ENCODE results near the gene TTLL11.

The TTLL11 gene

GRCh38 chr9:122029898-122030297 lies 63.2 kb downstream of the TTLL11 start:
- H3K27me3 ChIP-seq (replicated peaks in 2 of 5; ENCODE audit: control insufficient read depth in 4 of 5, insufficient read depth in 5 of 5, low read length in 4 of 5): no peaks in the 10 kb centered on the region
- H3K4me3 ChIP-seq (ENCODE audit: control insufficient read depth in 1 of 7, extremely low read depth in 1 of 7, insufficient read depth in 4 of 7, low read depth in 2 of 7, low read length in 6 of 7): no peak overlapping the region
- DNase-seq: peak in 1 of 3 donors; percentile 5
- peaks cover 0 to 10% (median 5%) of the 10 kb centered on the region in 4 experiments for H3K36me3 ChIP-seq (ENCODE audit: control insufficient read depth in 4 of 4, insufficient read depth in 4 of 4, low read length in 3 of 4)
- H3K9me3 ChIP-seq (ENCODE audit: control extremely low read depth in 1 of 5, control insufficient read depth in 4 of 5, insufficient read depth in 2 of 5, low read depth in 1 of 5, low read length in 4 of 5): peaks cover 0 to 1% (median 0%) of the 10 kb centered on the region in 5 experiments
- ChIA-PET POLR2A (no interaction called here), CTCF (no interaction called here)
- 100% methylated on average over 2 of the region's 3 CpGs for WGBS (ENCODE audit: insufficient coverage)
- H3K27ac ChIP-seq (ENCODE audit: insufficient read depth in 1 of 2, low read depth in 1 of 2, low read length in 2 of 2, poor library complexity in 1 of 2, severe bottlenecking in 2 of 2): no peak overlapping the region
- H3K4me1 ChIP-seq (ENCODE audit: control extremely low read depth in 1 of 4, control insufficient read depth in 4 of 4, insufficient read depth in 4 of 4, low read length in 3 of 4): no peaks in the 10 kb centered on the region

DNA sequence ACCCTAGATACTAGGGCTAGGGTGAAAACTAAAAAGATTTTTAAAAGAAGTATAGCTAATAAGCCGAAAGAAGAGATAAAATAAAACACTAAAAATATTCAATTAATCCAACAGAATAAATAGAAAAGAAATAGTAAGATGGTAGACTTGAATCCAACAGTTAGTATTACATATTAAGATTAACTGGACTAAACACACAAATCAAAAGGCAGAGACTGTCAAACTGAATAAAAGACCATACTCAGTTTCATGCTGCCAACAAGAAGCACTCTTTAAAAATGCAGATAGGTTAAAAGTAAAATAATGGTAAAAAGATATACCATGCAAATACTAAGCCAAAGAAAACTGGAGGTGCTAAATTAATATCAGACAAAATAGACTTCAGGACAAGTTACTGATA lies 65.0 kb downstream of the TTLL11 start:
- Histone ChIP-seq H3K27me3 (replicated peaks in 2 of 5; ENCODE audit: control insufficient read depth in 4 of 5, insufficient read depth in 5 of 5, low read length in 4 of 5) (no peaks in the 10 kb centered on the region), H3K9me3 (ENCODE audit: control extremely low read depth in 1 of 5, control insufficient read depth in 4 of 5, insufficient read depth in 2 of 5, low read depth in 1 of 5, low read length in 4 of 5) (peaks cover 0 to 3% (median 0%) of the 10 kb centered on the region in 5 experiments), H3K4me1 (ENCODE audit: control extremely low read depth in 1 of 4, control insufficient read depth in 4 of 4, insufficient read depth in 4 of 4, low read length in 3 of 4) (no peaks in the 10 kb centered on the region), H3K4me3 (ENCODE audit: control insufficient read depth in 1 of 7, extremely low read depth in 1 of 7, insufficient read depth in 4 of 7, low read depth in 2 of 7, low read length in 6 of 7) (no peak overlapping the region), H3K27ac (ENCODE audit: insufficient read depth in 1 of 2, low read depth in 1 of 2, low read length in 2 of 2, poor library complexity in 1 of 2, severe bottlenecking in 2 of 2) (no peak overlapping the region), H3K36me3 (ENCODE audit: control insufficient read depth in 4 of 4, insufficient read depth in 4 of 4, low read length in 3 of 4) (peaks cover 0 to 8% (median 4%) of the 10 kb centered on the region in 4 experiments)
- WGBS (ENCODE audit: insufficient coverage): no CpG with 5 or more reads among the region's 1 CpG
- no peak for DNase-seq
- CTCF ChIA-PET: no interaction called here
- POLR2A ChIA-PET: no interaction called here

DNA sequence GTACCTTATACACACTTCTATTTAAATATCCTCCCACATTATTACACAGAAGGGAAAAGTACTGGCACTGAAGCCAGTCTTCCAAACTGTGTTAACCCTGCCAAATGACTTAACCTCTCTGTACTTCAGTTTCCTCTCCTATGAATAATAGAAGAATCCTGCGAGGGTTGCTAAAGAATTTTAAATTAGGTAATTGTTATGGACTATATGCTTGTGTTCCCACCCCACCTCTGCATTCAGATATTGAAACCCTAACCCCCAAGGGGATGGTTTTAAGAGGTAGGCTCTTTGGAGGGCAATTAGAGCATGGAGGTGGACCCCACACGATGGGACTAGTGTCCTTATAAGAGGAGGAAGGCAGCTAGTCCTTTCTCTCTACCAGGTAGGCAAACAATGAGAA lies 72.7 kb downstream of the TTLL11 start:
- no peak overlapping the region for H3K27ac ChIP-seq (ENCODE audit: insufficient read depth in 1 of 2, low read depth in 1 of 2, low read length in 2 of 2, poor library complexity in 1 of 2, severe bottlenecking in 2 of 2)
- CTCF ChIA-PET: no interaction called here
- H3K27me3 ChIP-seq (replicated peaks in 2 of 5; ENCODE audit: control insufficient read depth in 4 of 5, insufficient read depth in 5 of 5, low read length in 4 of 5): no peaks in the 10 kb centered on the region
- DNase-seq: no peak
- WGBS (ENCODE audit: insufficient coverage): 100% methylated on average over 1 of the region's 2 CpGs
- POLR2A ChIA-PET: no interaction called here
- H3K4me1 ChIP-seq (ENCODE audit: control extremely low read depth in 1 of 4, control insufficient read depth in 4 of 4, insufficient read depth in 4 of 4, low read length in 3 of 4): peaks cover 0 to 2% (median 1%) of the 10 kb centered on the region in 4 experiments
- H3K36me3 ChIP-seq (ENCODE audit: control insufficient read depth in 4 of 4, insufficient read depth in 4 of 4, low read length in 3 of 4): peaks cover 0 to 1% (median under 1%) of the 10 kb centered on the region in 4 experiments
- H3K4me3 ChIP-seq (ENCODE audit: control insufficient read depth in 1 of 7, extremely low read depth in 1 of 7, insufficient read depth in 4 of 7, low read depth in 2 of 7, low read length in 6 of 7): no peak overlapping the region
- H3K9me3 ChIP-seq (ENCODE audit: control extremely low read depth in 1 of 5, control insufficient read depth in 4 of 5, insufficient read depth in 2 of 5, low read depth in 1 of 5, low read length in 4 of 5): peaks cover 0 to 3% (median 0%) of the 10 kb centered on the region in 5 experiments

DNA sequence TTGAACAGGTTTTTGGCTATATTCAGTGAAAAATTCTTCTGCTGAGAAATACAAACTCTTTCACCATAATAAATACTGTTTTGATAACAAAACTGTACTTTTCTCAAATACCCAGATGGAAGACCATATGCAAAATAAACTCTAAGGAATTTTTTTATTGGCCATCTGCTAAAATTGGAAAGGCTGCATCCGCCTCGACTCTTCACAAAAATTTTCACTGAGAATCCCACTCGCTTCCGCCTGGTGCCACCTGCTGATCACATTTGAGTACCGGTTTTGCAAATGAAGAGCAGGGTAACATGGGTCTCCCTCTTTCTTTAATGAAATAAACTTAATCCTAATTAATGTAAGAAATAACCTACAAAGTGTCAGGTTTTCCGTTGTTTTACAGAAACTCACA lies 76.4 kb downstream of the TTLL11 start:
- 14% methylated on average over 1 of the region's 6 CpGs for WGBS (ENCODE audit: insufficient coverage)
- H3K4me1 ChIP-seq (ENCODE audit: control extremely low read depth in 1 of 4, control insufficient read depth in 4 of 4, insufficient read depth in 4 of 4, low read length in 3 of 4): peaks cover 0 to 3% (median 2%) of the 10 kb centered on the region in 4 experiments
- H3K27ac ChIP-seq (ENCODE audit: insufficient read depth in 1 of 2, low read depth in 1 of 2, low read length in 2 of 2, poor library complexity in 1 of 2, severe bottlenecking in 2 of 2): no peak overlapping the region
- H3K27me3 ChIP-seq (replicated peaks in 2 of 5; ENCODE audit: control insufficient read depth in 4 of 5, insufficient read depth in 5 of 5, low read length in 4 of 5): no peaks in the 10 kb centered on the region
- no peak overlapping the region for H3K4me3 ChIP-seq (ENCODE audit: control insufficient read depth in 1 of 7, extremely low read depth in 1 of 7, insufficient read depth in 4 of 7, low read depth in 2 of 7, low read length in 6 of 7)
- CTCF ChIA-PET: no interaction called here
- no peaks in the 10 kb centered on the region for H3K9me3 ChIP-seq (ENCODE audit: control extremely low read depth in 1 of 5, control insufficient read depth in 4 of 5, insufficient read depth in 2 of 5, low read depth in 1 of 5, low read length in 4 of 5)
- H3K36me3 ChIP-seq (ENCODE audit: control insufficient read depth in 4 of 4, insufficient read depth in 4 of 4, low read length in 3 of 4): no peaks in the 10 kb centered on the region
- POLR2A ChIA-PET: no interaction called here
- peak in 2 of 3 donors; percentile 12 to 19 for DNase-seq

- CTCF ChIA-PET: interaction anchor here (0.8 to 0.9 kb wide), 2 partner anchors 26 to 329 kb away, joined by 3 read pairs; no protein-coding TSS in a partner anchor
- POLR2A ChIA-PET: no interaction called here
These were observed 76.8 kb downstream of the TTLL11 start for GRCh38 chr9:122016309-122016708.

GRCh38 chr9:122015170-122015821 lies 77.8 kb downstream of the TTLL11 start:
- ChIA-PET CTCF (interaction anchor here (0.9 to 1.0 kb wide), 2 partner anchors 10 to 328 kb away, joined by 3 read pairs; no protein-coding TSS in a partner anchor), POLR2A (interaction anchor here (0.6 kb wide), 1 partner anchor 72 kb away, joined by 4 read pairs; no protein-coding TSS in a partner anchor)
- Histone ChIP-seq H3K4me3 (ENCODE audit: control insufficient read depth in 1 of 7, extremely low read depth in 1 of 7, insufficient read depth in 4 of 7, low read depth in 2 of 7, low read length in 6 of 7) (no peak overlapping the region), H3K27ac (ENCODE audit: insufficient read depth in 1 of 2, low read depth in 1 of 2, low read length in 2 of 2, poor library complexity in 1 of 2, severe bottlenecking in 2 of 2) (no peak overlapping the region), H3K27me3 (replicated peaks in 2 of 5; ENCODE audit: control insufficient read depth in 4 of 5, insufficient read depth in 5 of 5, low read length in 4 of 5) (no peaks in the 10 kb centered on the region), H3K4me1 (ENCODE audit: control extremely low read depth in 1 of 4, control insufficient read depth in 4 of 4, insufficient read depth in 4 of 4, low read length in 3 of 4) (peaks cover 0 to 3% (median 2%) of the 10 kb centered on the region in 4 experiments), H3K36me3 (ENCODE audit: control insufficient read depth in 4 of 4, insufficient read depth in 4 of 4, low read length in 3 of 4) (no peaks in the 10 kb centered on the region), H3K9me3 (ENCODE audit: control extremely low read depth in 1 of 5, control insufficient read depth in 4 of 5, insufficient read depth in 2 of 5, low read depth in 1 of 5, low read length in 4 of 5) (no peaks in the 10 kb centered on the region)
- DNase-seq: no peak
- WGBS (ENCODE audit: insufficient coverage): 91% methylated on average over 10 of the region's 11 CpGs

More at GRCh38 chr9:122016309-122016708, 76.8 kb downstream of the TTLL11 start:
- Histone ChIP-seq H3K27ac (ENCODE audit: insufficient read depth in 1 of 2, low read depth in 1 of 2, low read length in 2 of 2, poor library complexity in 1 of 2, severe bottlenecking in 2 of 2) (no peak overlapping the region), H3K4me3 (ENCODE audit: control insufficient read depth in 1 of 7, extremely low read depth in 1 of 7, insufficient read depth in 4 of 7, low read depth in 2 of 7, low read length in 6 of 7) (no peak overlapping the region), H3K36me3 (ENCODE audit: control insufficient read depth in 4 of 4, insufficient read depth in 4 of 4, low read length in 3 of 4) (no peaks in the 10 kb centered on the region), H3K27me3 (replicated peaks in 2 of 5; ENCODE audit: control insufficient read depth in 4 of 5, insufficient read depth in 5 of 5, low read length in 4 of 5) (no peaks in the 10 kb centered on the region), H3K9me3 (ENCODE audit: control extremely low read depth in 1 of 5, control insufficient read depth in 4 of 5, insufficient read depth in 2 of 5, low read depth in 1 of 5, low read length in 4 of 5) (no peaks in the 10 kb centered on the region), H3K4me1 (ENCODE audit: control extremely low read depth in 1 of 4, control insufficient read depth in 4 of 4, insufficient read depth in 4 of 4, low read length in 3 of 4) (peaks cover 0 to 3% (median 2%) of the 10 kb centered on the region in 4 experiments)
- DNase-seq: peak in 2 of 3 donors; percentile 8 to 28
- WGBS (ENCODE audit: insufficient coverage): 68% methylated on average over 5 of the region's 7 CpGs

GRCh38 chr9:122011818-122012498 lies 81.2 kb downstream of the TTLL11 start:
- H3K4me3 ChIP-seq (ENCODE audit: control insufficient read depth in 1 of 7, extremely low read depth in 1 of 7, insufficient read depth in 4 of 7, low read depth in 2 of 7, low read length in 6 of 7): no peak overlapping the region
- ChIA-PET CTCF (interaction anchor here (0.7 to 1.7 kb wide), 3 partner anchors 13 to 328 kb away, joined by 4 to 6 read pairs (median 4); no protein-coding TSS in a partner anchor), POLR2A (no interaction called here)
- H3K36me3 ChIP-seq (ENCODE audit: control insufficient read depth in 4 of 4, insufficient read depth in 4 of 4, low read length in 3 of 4): no peaks in the 10 kb centered on the region
- no peaks in the 10 kb centered on the region for H3K27me3 ChIP-seq (replicated peaks in 2 of 5; ENCODE audit: control insufficient read depth in 4 of 5, insufficient read depth in 5 of 5, low read length in 4 of 5)
- H3K4me1 ChIP-seq (ENCODE audit: control extremely low read depth in 1 of 4, control insufficient read depth in 4 of 4, insufficient read depth in 4 of 4, low read length in 3 of 4): peaks cover 0 to 3% (median 2%) of the 10 kb centered on the region in 4 experiments
- no CpG with 5 or more reads among the region's 4 CpGs for WGBS (ENCODE audit: insufficient coverage)
- no peak for DNase-seq
- H3K27ac ChIP-seq (ENCODE audit: insufficient read depth in 1 of 2, low read depth in 1 of 2, low read length in 2 of 2, poor library complexity in 1 of 2, severe bottlenecking in 2 of 2): no peak overlapping the region
- no peaks in the 10 kb centered on the region for H3K9me3 ChIP-seq (ENCODE audit: control extremely low read depth in 1 of 5, control insufficient read depth in 4 of 5, insufficient read depth in 2 of 5, low read depth in 1 of 5, low read length in 4 of 5)

Data from common myeloid progenitor, CD34-positive (primary cell).